ENCODE measurements around the gene LY6G5B. TPM values are rescaled to one million over a fixed set of nuclear protein-coding genes. Genes with fewer than 3 reads are reported as not detected.

LY6G5B gene
- polyA plus RNA-seq, 1 of the 3 experiments (the other 2 are of a cell fraction), result 12.7 TPM

- H3K36me3 ChIP-seq (replicated peaks in 1 of 2; ENCODE audit: control insufficient read depth in 1 of 2, insufficient read depth in 2 of 2, low read length in 1 of 2), result no peaks in the 10 kb centered on the region
- H3K27me3 ChIP-seq (ENCODE audit: insufficient read depth), result no peaks in the 10 kb centered on the region
- WGBS (ENCODE audit: low lambda C conversion rate), result 83% methylated on average over 3 of the region's 16 CpGs
- peaks cover 3% of the 10 kb centered on the region for H3F3A ChIP-seq (replicated peaks; ENCODE audit: insufficient read depth)
- TF ChIP-seq RAD21 (IDR thresholded peaks at IDR 0.05; ENCODE audit: low read length) (no peak), MAX (IDR thresholded peaks at IDR 0.05; ENCODE audit: low read depth) (no peak), PBX3 (IDR thresholded peaks at IDR 0.05) (no peak), MEF2A (IDR thresholded peaks at IDR 0.05; ENCODE audit: borderline replicate concordance, low read depth) (no peak), FOSL2 (IDR thresholded peaks at IDR 0.05; ENCODE audit: borderline replicate concordance, low read depth) (no peak), NFIC (IDR thresholded peaks at IDR 0.05; ENCODE audit: borderline replicate concordance) (no peak), GATA2 (CRISPR knock-in tag; IDR thresholded peaks at IDR 0.05) (no peak), RFX5 (IDR thresholded peaks at IDR 0.05; ENCODE audit: low read length) (no peak), POLR2AphosphoS5 (IDR thresholded peaks at IDR 0.05; ENCODE audit: low read depth, low read length) (no peak), TAF1 (IDR thresholded peaks at IDR 0.05; ENCODE audit: borderline replicate concordance, low read depth, low read length) (no peak), CTCF (IDR thresholded peaks at IDR 0.05) (no peak), MXI1 (IDR thresholded peaks at IDR 0.05; ENCODE audit: low read depth, low read length) (no peak), SMC3 (IDR thresholded peaks at IDR 0.05; ENCODE audit: low read depth, low read length) (no peak), TCF12 (IDR thresholded peaks at IDR 0.05) (no peak), ZBTB33 (IDR thresholded peaks at IDR 0.05; ENCODE audit: borderline replicate concordance, low read depth) (no peak), YY1 (IDR thresholded peaks at IDR 0.05; ENCODE audit: low read depth) (no peak), FOXM1 (IDR thresholded peaks at IDR 0.05; ENCODE audit: low read depth) (no peak), USF2 (IDR thresholded peaks at IDR 0.05; ENCODE audit: borderline replicate concordance, low read depth, low read length) (no peak), FOXJ3 (CRISPR knock-in tag; IDR thresholded peaks at IDR 0.05) (no peak), TEAD4 (IDR thresholded peaks at IDR 0.05; ENCODE audit: borderline replicate concordance, insufficient read depth) (no peak)
- ChIA-PET POLR2A (interaction anchor here (1.0 kb wide), 1 partner anchor 14 kb away, joined by 3 read pairs; the partner anchor contains the start of gene DDAH2), CTCF (interaction anchor here (1.1 to 1.5 kb wide), 3 partner anchors 9 to 14 kb away, joined by 3 to 4 read pairs (median 3); no protein-coding TSS in a partner anchor)
- no peaks in the 10 kb centered on the region for H3K9me3 ChIP-seq
- no peak within 1 kb of the TSS for H3K27ac ChIP-seq (ENCODE audit: low read depth in 2 of 2, low read length in 1 of 2)
- H3K9me2 ChIP-seq, result no peaks in the 10 kb centered on the region
- H3K4me2 ChIP-seq, result no peak within 1 kb of the TSS
- DNase-seq, result no peak
- no peak within 1 kb of the TSS for H3K9ac ChIP-seq
- no peak within 1 kb of the TSS for H2AFZ ChIP-seq (ENCODE audit: low read depth)
- no peaks in the 10 kb centered on the region for H3K79me2 ChIP-seq (ENCODE audit: insufficient read depth)
- no peaks in the 10 kb centered on the region for H4K20me1 ChIP-seq (ENCODE audit: insufficient read depth)
- H3K4me3 ChIP-seq (ENCODE audit: low read depth in 2 of 2, low read length in 1 of 2), result no peak within 1 kb of the TSS
- no peaks in the 10 kb centered on the region for H3K4me1 ChIP-seq (ENCODE audit: control insufficient read depth in 1 of 2, insufficient read depth in 2 of 2, low read depth in 1 of 2, low read length in 1 of 2)
Observed at GRCh38 chr6:31715022-31715958, 45.5 kb downstream of the LY6G5B start, which contains the start of gene LY6G6D. Gene LY6G6D, plus strand, starts transcription at chr6:31715348. Its CDS starts 8 bp downstream, at chr6:31715356.

Measured in SK-N-SH (cell line).